Fibroblast of lung (primary cell): Measurements from ENCODE around the gene IL16. TPM values are rescaled to one million over a fixed set of nuclear protein-coding genes. Genes with fewer than 3 reads are reported as not detected.

Experiments used
- DNase-seq, 2 donors: peaks; one replicate each; pipeline versions ENCODE4 v3.0.0 to v3.0.0-alpha.2; 2010; ENCODE audit warnings: low read depth in 2 of 2
- H2AFZ ChIP-seq: 2 replicates; pipeline ENCODE4 v1.5.1; 2012; ENCODE audit warnings: low read length, control low read depth, inconsistent platforms
- H3K27ac ChIP-seq: 2 replicates; pipeline ENCODE4 v1.5.1; 2011; ENCODE audit warnings: low read length, control low read depth; ENCODE audit not compliant: insufficient read depth
- H3K27me3 ChIP-seq: 2 replicates; pipeline ENCODE4 v1.5.1; 2011; ENCODE audit warnings: mild to moderate bottlenecking, low read length; ENCODE audit not compliant: control insufficient read depth, insufficient read depth
- H3K36me3 ChIP-seq: 2 replicates; pipeline ENCODE4 v1.5.1; 2011; ENCODE audit warnings: low read length; ENCODE audit not compliant: control insufficient read depth, insufficient read depth
- H3K4me1 ChIP-seq: 2 replicates; pipeline ENCODE4 v1.5.1; 2011; ENCODE audit warnings: low read length; ENCODE audit not compliant: control insufficient read depth, insufficient read depth; ENCODE audit errors: extremely low read depth
- H3K4me2 ChIP-seq: 2 replicates; pipeline ENCODE4 v1.5.1; 2011; ENCODE audit warnings: low read length, control low read depth; ENCODE audit not compliant: insufficient read depth; ENCODE audit errors: extremely low read depth
- H3K4me3 ChIP-seq, 4 experiments: fragments of 200-600 bp in 1 of 4; sonication (generic) in 1 of 4; replicated peaks in 1 of 4; 2 replicates each; pipeline ENCODE4 v1.5.1; 2011 to 2016; ENCODE audit warnings: low read length in 4 of 4, low read depth in 3 of 4, mild to moderate bottlenecking in 3 of 4, control low read depth in 2 of 4, inconsistent platforms in 1 of 4, mixed read lengths in 1 of 4; ENCODE audit not compliant: insufficient read depth in 1 of 4; ENCODE audit errors: control extremely low read depth in 1 of 4
- H3K79me2 ChIP-seq: 2 replicates; pipeline ENCODE4 v1.5.1; 2012; ENCODE audit warnings: mild to moderate bottlenecking, low read length, inconsistent platforms; ENCODE audit not compliant: control insufficient read depth, insufficient read depth
- H3K9ac ChIP-seq: 2 replicates; pipeline ENCODE4 v1.5.1; 2011; ENCODE audit warnings: mild to moderate bottlenecking, low read length, control low read depth; ENCODE audit not compliant: insufficient read depth
- H3K9me3 ChIP-seq: 2 replicates; pipeline ENCODE4 v1.5.1; 2012; ENCODE audit warnings: low read depth, low read length; ENCODE audit not compliant: control insufficient read depth, insufficient read depth
- H4K20me1 ChIP-seq: 2 replicates; pipeline ENCODE4 v1.5.1; 2011; ENCODE audit warnings: low read length; ENCODE audit not compliant: control insufficient read depth, insufficient read depth; ENCODE audit errors: extremely low read depth
- CTCF ChIP-seq, 2 donors: IDR thresholded peaks in 1 of 2; conservative IDR thresholded peaks in 1 of 2; 1 replicate in 1 of 2; 2 replicates in 1 of 2; pipeline ENCODE4 v1.5.1; 2011 to 2012; ENCODE audit warnings: low read length in 2 of 2, control low read depth in 1 of 2, inconsistent platforms in 1 of 2, low read depth in 1 of 2, mild to moderate bottlenecking in 1 of 2
- EZH2 ChIP-seq: IDR thresholded peaks from 2 replicates; pipeline ENCODE4 v1.5.1; 2012; ENCODE audit warnings: low read length, control low read depth, mild to moderate bottlenecking; ENCODE audit errors: missing control alignments
- polyA plus RNA-seq, 2 donors: library from polyadenylated mRNA; depleted of rRNA in 1 of 2; stranded (reverse) in 1 of 2; unstranded in 1 of 2; fragments of >200 nt; gene quantifications; 2 replicates each; pipeline ENCODE4 v1.2.1, GENCODE V29; 2011 to 2012; ENCODE audit warnings: missing spikeins in 1 of 2
- total RNA-seq: library from RNA; depleted of rRNA; stranded (reverse); fragments of >200 nt; gene quantifications from 2 replicates; pipeline ENCODE4 v1.2.1, GENCODE V29; 2014

IL16 gene
- total and polyA plus RNA-seq, 2 donors (not counting 1 experiment from before 2014, with no cell fraction given), result 0.96 to 5.0 TPM

- no peaks in the 10 kb centered on the region for H3K9me3 ChIP-seq
- no peak overlapping the region for H3K9ac ChIP-seq
- no peak overlapping the region for H3K4me2 ChIP-seq
- no peak overlapping the region for H2AFZ ChIP-seq
- no peak overlapping the region for H3K4me3 ChIP-seq
- H3K79me2 ChIP-seq, result no peaks in the 10 kb centered on the region
- no peaks in the 10 kb centered on the region for H3K4me1 ChIP-seq
- H3K27ac ChIP-seq, result no peak overlapping the region
- no peaks in the 10 kb centered on the region for H4K20me1 ChIP-seq
- no peaks in the 10 kb centered on the region for H3K36me3 ChIP-seq
- no peaks in the 10 kb centered on the region for H3K27me3 ChIP-seq
- DNase-seq, result no peak
- TF ChIP-seq CTCF (conservative IDR thresholded peaks at IDR 0.05 in 1 of 2, IDR thresholded peaks at IDR 0.05 in 1 of 2; ENCODE audit: low read depth in 1 of 2, low read length in 2 of 2) (no peak), EZH2 (no peak)
These were observed 84.2 kb downstream of the IL16 start for GRCh38 chr15:81280696-81281455.

GRCh38 chr15:81281456-81281735, 84.7 kb downstream of the IL16 start:
- no peaks in the 10 kb centered on the region for H3K79me2 ChIP-seq
- H3K9ac ChIP-seq, result no peak overlapping the region
- no peak for DNase-seq

More at GRCh38 chr15:81281456-81281735, 84.7 kb downstream of the IL16 start:
- Histone ChIP-seq H3K27me3 (no peaks in the 10 kb centered on the region), H3K4me2 (no peak overlapping the region), H3K27ac (no peak overlapping the region), H3K4me1 (no peaks in the 10 kb centered on the region), H4K20me1 (no peaks in the 10 kb centered on the region), H3K36me3 (no peaks in the 10 kb centered on the region), H3K4me3 (no peak overlapping the region), H2AFZ (no peak overlapping the region), H3K9me3 (no peaks in the 10 kb centered on the region)
- TF ChIP-seq EZH2 (no peak), CTCF (conservative IDR thresholded peaks at IDR 0.05 in 1 of 2, IDR thresholded peaks at IDR 0.05 in 1 of 2; ENCODE audit: low read depth in 1 of 2, low read length in 2 of 2) (no peak)
